Body of pancreas (tissue), 4 donors: ENCODE results near the gene PCDHB1.

Source experiments
- POLR2A ChIP-seq, 3 donors: fragments of 450-650 bp; IDR thresholded peaks; one replicate each; pipeline ENCODE4 v1.6.1; 2016; ENCODE audit warnings: antibody characterized with exemption in 3 of 3, mild to moderate bottlenecking in 2 of 3
- TF ChIP-seq, protein P1 (sequence below), 7 experiments: fragments of 450-650 bp in 4 of 7; fragments of 200-600 bp in 3 of 7; sonication (generic) in 3 of 7; IDR thresholded peaks; one replicate each; pipeline ENCODE4 v1.5.1; 2016 to 2019; ENCODE audit warnings: antibody characterized with exemption in 7 of 7

DNA sequence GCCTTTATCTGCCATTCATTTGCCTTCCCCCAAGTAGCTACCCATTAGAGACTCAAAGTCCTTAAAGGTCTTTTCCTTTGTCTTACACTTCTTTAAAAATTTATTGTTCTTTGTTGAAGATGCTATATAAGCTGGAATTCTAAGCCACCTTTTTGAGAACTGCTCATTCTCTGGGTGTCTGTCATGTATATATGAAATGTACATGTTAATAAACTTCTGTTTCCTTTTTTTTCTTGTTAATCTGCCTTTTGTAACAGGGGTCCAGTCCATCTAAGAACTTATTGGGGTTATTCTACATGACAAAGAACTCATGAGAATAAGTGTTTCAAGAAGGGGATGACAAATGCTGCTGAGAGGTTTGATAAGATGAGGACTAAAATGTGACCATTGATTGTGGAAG is 43.4 kb upstream of the PCDHB1 start:
- TF ChIP-seq POLR2A (IDR thresholded peaks at IDR 0.05), result no peak
- TF ChIP-seq, protein P1, sequence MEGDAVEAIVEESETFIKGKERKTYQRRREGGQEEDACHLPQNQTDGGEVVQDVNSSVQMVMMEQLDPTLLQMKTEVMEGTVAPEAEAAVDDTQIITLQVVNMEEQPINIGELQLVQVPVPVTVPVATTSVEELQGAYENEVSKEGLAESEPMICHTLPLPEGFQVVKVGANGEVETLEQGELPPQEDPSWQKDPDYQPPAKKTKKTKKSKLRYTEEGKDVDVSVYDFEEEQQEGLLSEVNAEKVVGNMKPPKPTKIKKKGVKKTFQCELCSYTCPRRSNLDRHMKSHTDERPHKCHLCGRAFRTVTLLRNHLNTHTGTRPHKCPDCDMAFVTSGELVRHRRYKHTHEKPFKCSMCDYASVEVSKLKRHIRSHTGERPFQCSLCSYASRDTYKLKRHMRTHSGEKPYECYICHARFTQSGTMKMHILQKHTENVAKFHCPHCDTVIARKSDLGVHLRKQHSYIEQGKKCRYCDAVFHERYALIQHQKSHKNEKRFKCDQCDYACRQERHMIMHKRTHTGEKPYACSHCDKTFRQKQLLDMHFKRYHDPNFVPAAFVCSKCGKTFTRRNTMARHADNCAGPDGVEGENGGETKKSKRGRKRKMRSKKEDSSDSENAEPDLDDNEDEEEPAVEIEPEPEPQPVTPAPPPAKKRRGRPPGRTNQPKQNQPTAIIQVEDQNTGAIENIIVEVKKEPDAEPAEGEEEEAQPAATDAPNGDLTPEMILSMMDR (IDR thresholded peaks at IDR 0.05), result no peak
